ENCODE results near the gene TIAL1.
A peak's percentile ranks its signal among the peaks of the same experiment; 100 is the strongest.

Gene TIAL1

DNA sequence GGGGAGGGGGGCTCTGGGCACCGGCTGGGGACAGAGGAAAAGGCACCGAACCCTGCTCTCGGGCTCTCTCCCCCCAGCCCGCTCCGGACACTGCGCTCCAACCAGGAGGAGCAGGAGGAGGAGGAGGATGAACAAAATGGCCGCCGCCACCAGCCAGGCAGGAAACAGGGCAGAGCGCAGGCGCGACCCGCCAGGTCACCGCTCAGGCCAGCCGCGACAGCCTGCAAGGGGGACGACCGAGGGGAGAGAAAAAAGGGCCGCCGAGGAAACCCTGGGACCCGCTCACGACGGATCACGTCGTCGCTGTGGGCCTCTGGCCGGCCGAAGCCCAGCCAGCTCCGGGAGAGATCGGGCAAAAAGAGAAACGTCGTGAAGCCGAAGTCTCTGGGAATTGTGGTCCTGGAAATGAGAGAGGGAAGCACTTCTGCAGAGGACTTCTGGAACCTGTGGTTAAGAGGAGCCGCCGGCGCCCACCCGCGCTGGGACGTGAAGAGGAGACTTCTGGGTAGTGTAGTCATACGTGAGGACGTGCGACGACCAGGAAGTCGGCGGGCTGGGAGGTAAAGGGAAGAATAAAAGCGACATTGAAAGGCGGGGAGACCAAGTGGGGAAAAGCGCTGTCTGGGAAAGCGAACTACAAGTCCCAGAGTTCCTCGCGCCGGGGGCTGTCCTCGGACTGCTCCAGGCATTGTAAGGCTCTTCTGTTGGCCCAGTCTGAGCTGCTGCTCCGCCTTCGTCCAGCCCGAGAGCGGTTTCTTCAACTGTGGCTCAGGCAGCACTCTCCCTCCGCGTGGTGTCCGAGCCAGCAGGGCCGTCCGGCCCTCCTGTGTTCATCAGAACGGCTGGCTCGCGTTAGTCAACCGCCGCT, at the start of gene TIAL1:
TIAL1 (minus strand) TSS at position 428 of the 868 bp plus-strand sequence. CDS start 499 bp downstream, outside the sequence.
- peak within 1 kb of the TSS; percentile 86 for H3K4me3 ChIP-seq (ENCODE audit: control insufficient read depth, low read depth, low read length)
- peak; percentile 99 for DNase-seq (ENCODE audit: low read depth)
- TF ChIP-seq, protein P1, sequence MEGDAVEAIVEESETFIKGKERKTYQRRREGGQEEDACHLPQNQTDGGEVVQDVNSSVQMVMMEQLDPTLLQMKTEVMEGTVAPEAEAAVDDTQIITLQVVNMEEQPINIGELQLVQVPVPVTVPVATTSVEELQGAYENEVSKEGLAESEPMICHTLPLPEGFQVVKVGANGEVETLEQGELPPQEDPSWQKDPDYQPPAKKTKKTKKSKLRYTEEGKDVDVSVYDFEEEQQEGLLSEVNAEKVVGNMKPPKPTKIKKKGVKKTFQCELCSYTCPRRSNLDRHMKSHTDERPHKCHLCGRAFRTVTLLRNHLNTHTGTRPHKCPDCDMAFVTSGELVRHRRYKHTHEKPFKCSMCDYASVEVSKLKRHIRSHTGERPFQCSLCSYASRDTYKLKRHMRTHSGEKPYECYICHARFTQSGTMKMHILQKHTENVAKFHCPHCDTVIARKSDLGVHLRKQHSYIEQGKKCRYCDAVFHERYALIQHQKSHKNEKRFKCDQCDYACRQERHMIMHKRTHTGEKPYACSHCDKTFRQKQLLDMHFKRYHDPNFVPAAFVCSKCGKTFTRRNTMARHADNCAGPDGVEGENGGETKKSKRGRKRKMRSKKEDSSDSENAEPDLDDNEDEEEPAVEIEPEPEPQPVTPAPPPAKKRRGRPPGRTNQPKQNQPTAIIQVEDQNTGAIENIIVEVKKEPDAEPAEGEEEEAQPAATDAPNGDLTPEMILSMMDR (IDR thresholded peaks at IDR 0.05; ENCODE audit: control insufficient read depth, insufficient read depth, low read depth, low read length, missing control alignments) = no peak

DNA sequence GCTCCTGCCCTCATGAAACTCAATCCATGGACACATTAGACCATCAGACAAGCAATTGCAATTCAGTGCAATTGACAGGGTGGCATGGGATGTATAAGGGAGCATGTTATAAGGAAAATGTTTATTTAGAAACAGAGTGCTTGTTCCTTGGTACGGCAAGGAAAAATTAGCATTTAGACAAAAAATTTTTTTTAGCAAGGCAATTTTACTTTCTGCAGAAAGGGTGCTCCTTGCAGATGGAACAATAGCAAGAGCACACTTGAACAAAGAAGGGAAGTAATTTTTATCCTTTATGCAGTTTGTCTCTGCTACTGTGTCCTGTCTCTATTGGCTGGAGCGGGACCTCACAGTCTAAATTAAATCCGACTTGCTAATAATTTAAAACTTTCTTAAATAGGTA, 48.2 kb upstream of the TIAL1 start:
- DNase-seq (ENCODE audit: low read depth) = no peak

GRCh38 chr10:119644205-119644814, 47.5 kb upstream of the TIAL1 start:
- no peak overlapping the region for H3K4me3 ChIP-seq (ENCODE audit: control insufficient read depth, low read depth, low read length)
- DNase-seq (ENCODE audit: low read depth) = no peak
- TF ChIP-seq, protein P1 (IDR thresholded peaks at IDR 0.05; ENCODE audit: control insufficient read depth, insufficient read depth, low read depth, low read length, missing control alignments) = peak; percentile 41

More for the DNA sequence above, 48.2 kb upstream of the TIAL1 start:
- TF ChIP-seq, protein P1 (IDR thresholded peaks at IDR 0.05; ENCODE audit: control insufficient read depth, insufficient read depth, low read depth, low read length, missing control alignments) = no peak
- H3K4me3 ChIP-seq (ENCODE audit: control insufficient read depth, low read depth, low read length) = no peak overlapping the region

DNA sequence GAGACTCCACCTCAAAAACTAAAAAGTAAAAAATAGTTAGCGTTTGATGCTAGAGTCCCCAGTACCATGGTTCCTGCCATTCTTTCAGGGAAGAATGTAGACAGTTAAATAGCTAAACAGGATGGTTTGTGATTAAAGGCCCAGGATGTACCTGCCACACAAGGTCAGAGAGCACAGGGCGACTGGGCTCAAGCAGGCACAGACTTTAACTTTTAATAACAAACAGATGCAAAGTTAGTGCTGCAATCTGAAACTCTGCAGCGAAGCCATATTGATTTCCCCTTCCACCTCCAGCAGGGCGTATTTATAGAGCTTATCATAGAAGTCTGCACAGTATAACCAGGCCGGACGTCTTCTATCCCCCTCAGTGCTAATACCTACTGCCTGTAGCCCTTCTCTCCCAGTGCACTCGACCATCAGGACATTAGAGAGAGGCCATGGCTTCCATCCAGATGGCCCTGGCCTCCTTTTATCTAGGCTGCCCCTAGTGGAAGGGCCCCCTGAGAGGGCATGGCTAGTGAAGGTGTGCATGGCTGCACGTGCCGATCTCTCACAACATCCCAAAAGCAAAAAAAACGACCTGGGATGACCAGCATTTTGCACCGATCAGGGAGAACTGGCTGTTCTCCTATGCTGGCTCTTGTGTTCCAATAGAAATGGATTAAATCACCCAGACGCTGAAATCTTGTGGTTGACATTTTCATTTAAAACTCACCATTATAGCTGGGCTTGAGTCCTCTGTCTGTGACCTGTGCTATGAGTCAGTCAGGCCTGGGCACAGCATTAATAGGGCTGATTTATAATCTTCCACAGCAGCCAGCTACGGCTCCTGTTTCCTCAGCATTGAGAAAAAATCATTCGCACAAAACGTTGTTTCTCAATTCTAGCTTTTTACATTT, 46.8 kb upstream of the TIAL1 start:
- TF ChIP-seq, protein P1 (IDR thresholded peaks at IDR 0.05; ENCODE audit: control insufficient read depth, insufficient read depth, low read depth, low read length, missing control alignments) = no peak
- DNase-seq (ENCODE audit: low read depth) = peak; percentile 52
- no peak overlapping the region for H3K4me3 ChIP-seq (ENCODE audit: control insufficient read depth, low read depth, low read length)

GRCh38 chr10:119642556-119643111, 45.9 kb upstream of the TIAL1 start:
- no peak overlapping the region for H3K4me3 ChIP-seq (ENCODE audit: control insufficient read depth, low read depth, low read length)
- DNase-seq (ENCODE audit: low read depth) = no peak
- TF ChIP-seq, protein P1 (IDR thresholded peaks at IDR 0.05; ENCODE audit: control insufficient read depth, insufficient read depth, low read depth, low read length, missing control alignments) = no peak

Measured in AG09309 (cell line).